Smooth muscle cell (in vitro differentiated cells): Measurements from ENCODE around the gene GLT6D1. TPM values are rescaled to one million over a fixed set of nuclear protein-coding genes. Genes with fewer than 3 reads are reported as not detected.

Experiments used
- DNase-seq: peaks from one replicate; lab custom pipeline; 2025; ENCODE audit not compliant: unreplicated experiment; lab: John Stamatoyannopoulos, UW
- H2AFZ ChIP-seq: fragments of 200-600 bp; sonication (generic); 2 replicates; pipeline ENCODE4 v1.6.0; 2016; ENCODE audit warnings: antibody characterized with exemption, low read depth, mild to moderate bottlenecking
- H3F3A ChIP-seq: fragments of 200-600 bp; sonication (generic); 2 replicates; pipeline ENCODE4 v1.6.0; 2017; ENCODE audit warnings: antibody characterized with exemption, low read depth
- H3K27ac ChIP-seq: fragments of 200-600 bp; sonication (generic); 2 replicates; pipeline ENCODE4 v1.5.1; 2016; ENCODE audit warnings: low read depth, mild to moderate bottlenecking
- H3K27me3 ChIP-seq: fragments of 200-600 bp; sonication (generic); 2 replicates; pipeline ENCODE4 v1.6.1; 2016; ENCODE audit warnings: low read depth, mild to moderate bottlenecking
- H3K36me3 ChIP-seq: fragments of 200-600 bp; sonication (generic); 2 replicates; pipeline ENCODE4 v1.5.1; 2016; ENCODE audit warnings: low read depth
- H3K4me1 ChIP-seq: fragments of 200-600 bp; sonication (generic); 2 replicates; pipeline ENCODE4 v1.5.1; 2016; ENCODE audit warnings: low read depth
- H3K4me2 ChIP-seq: fragments of 200-600 bp; sonication (generic); 2 replicates; pipeline ENCODE4 v1.6.0; 2016; ENCODE audit warnings: mild to moderate bottlenecking
- H3K4me3 ChIP-seq: fragments of 200-600 bp; sonication (generic); 2 replicates; pipeline ENCODE4 v1.5.1; 2016; ENCODE audit warnings: mild to moderate bottlenecking
- H3K79me2 ChIP-seq: fragments of 200-600 bp; sonication (generic); 2 replicates; pipeline ENCODE4 v1.6.0; 2016; ENCODE audit warnings: low read depth, mild to moderate bottlenecking
- H3K9ac ChIP-seq: fragments of 200-600 bp; sonication (generic); 2 replicates; pipeline ENCODE4 v1.6.0; 2016; ENCODE audit warnings: low read depth
- H3K9me3 ChIP-seq: fragments of 200-600 bp; sonication (generic); replicated peaks from 2 replicates; pipeline ENCODE4 v1.5.1; 2016; ENCODE audit warnings: low read depth
- H4K20me1 ChIP-seq: fragments of 200-600 bp; sonication (generic); 2 replicates; pipeline ENCODE4 v1.6.0; 2016; ENCODE audit warnings: low read depth
- WGBS: methylation state at CpG from one replicate; pipeline ENCODE4 v1.1.7; 2016; ENCODE audit warnings: low lambda C conversion rate; 5-methylcytosine and 5-hydroxymethylcytosine counted together
- polyA plus RNA-seq: library from polyadenylated mRNA; unstranded; fragments of >200 nt; fragmentation: Nextera tagmentation; extraction: Ambion mirVana; gene quantifications from 2 replicates; pipeline ENCODE4 v1.2.1, GENCODE V29; 2016
- total RNA-seq: library from RNA; depleted of rRNA; stranded (reverse); fragments of >200 nt; gene quantifications from 2 replicates; pipeline ENCODE4 v1.2.3, GENCODE V29; 2014
- TF ChIP-seq, protein P1 (sequence below): fragments of 200-600 bp; sonication (generic); IDR thresholded peaks from 2 replicates; pipeline ENCODE4 v1.5.1; 2017; ENCODE audit warnings: borderline replicate concordance, mild to moderate bottlenecking, antibody characterized with exemption; ENCODE audit not compliant: insufficient read depth, poor library complexity, severe bottlenecking

Gene GLT6D1
- total and polyA plus RNA-seq, 2 experiments from 2014 or later, result not detected

- H3K9me3 ChIP-seq, result no peaks in the 10 kb centered on the region
- H3K9ac ChIP-seq, result no peak overlapping the region
- TF ChIP-seq, protein P1, sequence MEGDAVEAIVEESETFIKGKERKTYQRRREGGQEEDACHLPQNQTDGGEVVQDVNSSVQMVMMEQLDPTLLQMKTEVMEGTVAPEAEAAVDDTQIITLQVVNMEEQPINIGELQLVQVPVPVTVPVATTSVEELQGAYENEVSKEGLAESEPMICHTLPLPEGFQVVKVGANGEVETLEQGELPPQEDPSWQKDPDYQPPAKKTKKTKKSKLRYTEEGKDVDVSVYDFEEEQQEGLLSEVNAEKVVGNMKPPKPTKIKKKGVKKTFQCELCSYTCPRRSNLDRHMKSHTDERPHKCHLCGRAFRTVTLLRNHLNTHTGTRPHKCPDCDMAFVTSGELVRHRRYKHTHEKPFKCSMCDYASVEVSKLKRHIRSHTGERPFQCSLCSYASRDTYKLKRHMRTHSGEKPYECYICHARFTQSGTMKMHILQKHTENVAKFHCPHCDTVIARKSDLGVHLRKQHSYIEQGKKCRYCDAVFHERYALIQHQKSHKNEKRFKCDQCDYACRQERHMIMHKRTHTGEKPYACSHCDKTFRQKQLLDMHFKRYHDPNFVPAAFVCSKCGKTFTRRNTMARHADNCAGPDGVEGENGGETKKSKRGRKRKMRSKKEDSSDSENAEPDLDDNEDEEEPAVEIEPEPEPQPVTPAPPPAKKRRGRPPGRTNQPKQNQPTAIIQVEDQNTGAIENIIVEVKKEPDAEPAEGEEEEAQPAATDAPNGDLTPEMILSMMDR, result no peak
- H4K20me1 ChIP-seq, result no peaks in the 10 kb centered on the region
- 91% methylated on average over 31 of the region's 34 CpGs for WGBS
- DNase-seq, result no peak
- no peaks in the 10 kb centered on the region for H3F3A ChIP-seq
- no peaks in the 10 kb centered on the region for H3K4me1 ChIP-seq
- H2AFZ ChIP-seq, result no peak overlapping the region
- H3K4me3 ChIP-seq, result no peak overlapping the region
- H3K79me2 ChIP-seq, result no peaks in the 10 kb centered on the region
- peaks cover 5% of the 10 kb centered on the region for H3K27me3 ChIP-seq
- H3K36me3 ChIP-seq, result no peaks in the 10 kb centered on the region
- no peak overlapping the region for H3K4me2 ChIP-seq
- H3K27ac ChIP-seq, result no peak overlapping the region
These were observed 22.5 kb downstream of the GLT6D1 start for GRCh38 chr9:135616619-135617537.

- Histone ChIP-seq H2AFZ (no peak overlapping the region), H3K27me3 (peaks cover 5% of the 10 kb centered on the region), H3K4me2 (no peak overlapping the region), H3K27ac (no peak overlapping the region), H3K4me3 (no peak overlapping the region), H3K9me3 (no peaks in the 10 kb centered on the region), H3K36me3 (no peaks in the 10 kb centered on the region), H3K4me1 (no peaks in the 10 kb centered on the region), H3F3A (no peaks in the 10 kb centered on the region), H3K79me2 (no peaks in the 10 kb centered on the region), H4K20me1 (no peaks in the 10 kb centered on the region), H3K9ac (no peak overlapping the region)
- no peak for DNase-seq
- 91% methylated on average over 31 of the region's 31 CpGs for WGBS
- TF ChIP-seq, protein P1, result no peak
These were observed 23.4 kb downstream of the GLT6D1 start for GRCh38 chr9:135615666-135616618.

GRCh38 chr9:135614821-135615665 is 24.3 kb downstream of the GLT6D1 start:
- no peaks in the 10 kb centered on the region for H3F3A ChIP-seq
- no peaks in the 10 kb centered on the region for H3K9me3 ChIP-seq
- H4K20me1 ChIP-seq, result no peaks in the 10 kb centered on the region
- no peaks in the 10 kb centered on the region for H3K4me1 ChIP-seq
- H3K9ac ChIP-seq, result no peak overlapping the region
- 93% methylated on average over 28 of the region's 29 CpGs for WGBS
- no peak overlapping the region for H3K4me3 ChIP-seq
- no peak for DNase-seq
- no peak overlapping the region for H2AFZ ChIP-seq
- H3K36me3 ChIP-seq, result no peaks in the 10 kb centered on the region
- H3K79me2 ChIP-seq, result no peaks in the 10 kb centered on the region
- no peak overlapping the region for H3K27ac ChIP-seq
- H3K4me2 ChIP-seq, result no peak overlapping the region
- TF ChIP-seq, protein P1, result no peak
- no peaks in the 10 kb centered on the region for H3K27me3 ChIP-seq
